ENCODE data around the gene NPTX2. TPM values are rescaled to one million over a fixed set of nuclear protein-coding genes. Genes with fewer than 3 reads are reported as not detected.

Gene NPTX2
- total and polyA plus RNA-seq, 10 of the 15 experiments (the other 5 are each of a cell fraction or from before 2014, with no cell fraction given), result 0.04 TPM; not detected in 9

DNA sequence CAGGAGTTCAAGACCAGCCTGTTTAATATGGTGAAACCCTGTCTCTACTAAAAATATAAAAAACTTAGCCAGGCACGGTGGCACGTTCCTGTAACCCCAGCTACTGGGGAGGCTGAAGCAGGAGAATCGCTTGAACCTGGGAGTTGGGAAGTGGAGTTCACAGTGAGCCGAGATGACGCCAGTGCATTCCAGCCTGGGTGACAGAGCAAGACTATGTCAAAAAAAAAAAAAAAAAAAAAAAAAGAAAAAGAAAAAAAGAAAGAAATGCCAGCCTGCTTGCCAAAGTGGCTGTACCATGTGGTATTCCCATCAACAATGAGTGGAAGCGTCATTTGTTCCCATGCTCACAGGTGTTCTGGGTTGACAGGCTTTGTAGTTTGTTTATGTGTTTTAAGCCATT, 43.3 kb upstream of the NPTX2 start:
- no peak overlapping the region for H3K4me3 ChIP-seq
- SMC1A ChIA-PET (ENCODE audit: uncharacterized antibody, unreplicated experiment), result no interaction called here
- RAD21 ChIA-PET (ENCODE audit: unreplicated experiment), result no interaction called here
- no peaks in the 10 kb centered on the region for H3K79me2 ChIP-seq (ENCODE audit: control insufficient read depth, insufficient read depth, low read length)
- H3K9me3 ChIP-seq (replicated peaks; ENCODE audit: control insufficient read depth, insufficient read depth, low read length), result no peaks in the 10 kb centered on the region; the same call in 2 of the 3 replicates
- H3K27me3 ChIP-seq (replicated peaks in 1 of 2; ENCODE audit: control insufficient read depth in 2 of 2, insufficient read depth in 2 of 2, low read length in 1 of 2), result no peaks in the 10 kb centered on the region
- CTCF ChIA-PET, result no interaction called here
- POLR2A ChIA-PET, result no interaction called here
- WGBS (ENCODE audit: insufficient coverage, insufficient replicate concordance, low lambda C conversion rate, missing lambda C conversion rate), result 66% methylated on average over 6 of the region's 6 CpGs
- DNase-seq (ENCODE audit: low read depth, low spot score) (no peak), ATAC-seq (no peak), FAIRE-seq (no peak)
- intact Hi-C loops (cut with micrococcal nuclease; ENCODE audit: unreplicated experiment) (no loop called here), in situ Hi-C loops (cut with MboI) (no loop called here)
- H4K20me1 ChIP-seq (ENCODE audit: control insufficient read depth, insufficient read depth), result no peaks in the 10 kb centered on the region
- no peaks in the 10 kb centered on the region for H3K4me1 ChIP-seq (ENCODE audit: control insufficient read depth, insufficient read depth, low read length)
- no peak overlapping the region for H3K4me2 ChIP-seq (ENCODE audit: control insufficient read depth, insufficient read depth)
- no peak overlapping the region for H2AFZ ChIP-seq (ENCODE audit: control insufficient read depth, low read depth, low read length)
- no peak overlapping the region for H3K9ac ChIP-seq (ENCODE audit: control insufficient read depth, insufficient read depth, low read length)
- no peaks in the 10 kb centered on the region for H3K36me3 ChIP-seq (ENCODE audit: control insufficient read depth in 2 of 2, insufficient read depth in 2 of 2, low read length in 1 of 2)
- no peak overlapping the region for H3K27ac ChIP-seq (ENCODE audit: control insufficient read depth, insufficient read depth)
- BruUV-seq (replicated peaks), result no TSS peak
- TF ChIP-seq TCF12 (IDR thresholded peaks at IDR 0.05; ENCODE audit: low read depth, low read length) (no peak), ETV6 (conservative IDR thresholded peaks at IDR 0.05 in 1 of 2, IDR thresholded peaks at IDR 0.05 in 1 of 2; ENCODE audit: borderline replicate concordance in 1 of 2, low read depth in 1 of 2) (no peak), PML (IDR thresholded peaks at IDR 0.05; ENCODE audit: low read length) (no peak), CREM (IDR thresholded peaks at IDR 0.05; ENCODE audit: low read depth) (no peak), FOXK2 (IDR thresholded peaks at IDR 0.05) (no peak), JUNB (IDR thresholded peaks at IDR 0.05) (no peak), CBFB (IDR thresholded peaks at IDR 0.05; ENCODE audit: low read depth) (no peak), STAT3 (IDR thresholded peaks at IDR 0.05; ENCODE audit: low read depth, low read length) (no peak), CHD4 (IDR thresholded peaks at IDR 0.05) (no peak), NFIC (IDR thresholded peaks at IDR 0.05; ENCODE audit: low read depth, low read length) (no peak), BMI1 (IDR thresholded peaks at IDR 0.05; ENCODE audit: borderline replicate concordance) (no peak), MYB (IDR thresholded peaks at IDR 0.05; ENCODE audit: borderline replicate concordance, low read depth, low read length) (no peak), GABPA (IDR thresholded peaks at IDR 0.05; ENCODE audit: low read depth) (no peak)
- TF ChIP-seq, protein P1, sequence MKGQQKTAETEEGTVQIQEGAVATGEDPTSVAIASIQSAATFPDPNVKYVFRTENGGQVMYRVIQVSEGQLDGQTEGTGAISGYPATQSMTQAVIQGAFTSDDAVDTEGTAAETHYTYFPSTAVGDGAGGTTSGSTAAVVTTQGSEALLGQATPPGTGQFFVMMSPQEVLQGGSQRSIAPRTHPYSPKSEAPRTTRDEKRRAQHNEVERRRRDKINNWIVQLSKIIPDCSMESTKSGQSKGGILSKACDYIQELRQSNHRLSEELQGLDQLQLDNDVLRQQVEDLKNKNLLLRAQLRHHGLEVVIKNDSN (IDR thresholded peaks at IDR 0.05; ENCODE audit: borderline replicate concordance, extremely low read length, insufficient read depth, low read depth, low read length), result no peak
- TF ChIP-seq, protein P2, sequence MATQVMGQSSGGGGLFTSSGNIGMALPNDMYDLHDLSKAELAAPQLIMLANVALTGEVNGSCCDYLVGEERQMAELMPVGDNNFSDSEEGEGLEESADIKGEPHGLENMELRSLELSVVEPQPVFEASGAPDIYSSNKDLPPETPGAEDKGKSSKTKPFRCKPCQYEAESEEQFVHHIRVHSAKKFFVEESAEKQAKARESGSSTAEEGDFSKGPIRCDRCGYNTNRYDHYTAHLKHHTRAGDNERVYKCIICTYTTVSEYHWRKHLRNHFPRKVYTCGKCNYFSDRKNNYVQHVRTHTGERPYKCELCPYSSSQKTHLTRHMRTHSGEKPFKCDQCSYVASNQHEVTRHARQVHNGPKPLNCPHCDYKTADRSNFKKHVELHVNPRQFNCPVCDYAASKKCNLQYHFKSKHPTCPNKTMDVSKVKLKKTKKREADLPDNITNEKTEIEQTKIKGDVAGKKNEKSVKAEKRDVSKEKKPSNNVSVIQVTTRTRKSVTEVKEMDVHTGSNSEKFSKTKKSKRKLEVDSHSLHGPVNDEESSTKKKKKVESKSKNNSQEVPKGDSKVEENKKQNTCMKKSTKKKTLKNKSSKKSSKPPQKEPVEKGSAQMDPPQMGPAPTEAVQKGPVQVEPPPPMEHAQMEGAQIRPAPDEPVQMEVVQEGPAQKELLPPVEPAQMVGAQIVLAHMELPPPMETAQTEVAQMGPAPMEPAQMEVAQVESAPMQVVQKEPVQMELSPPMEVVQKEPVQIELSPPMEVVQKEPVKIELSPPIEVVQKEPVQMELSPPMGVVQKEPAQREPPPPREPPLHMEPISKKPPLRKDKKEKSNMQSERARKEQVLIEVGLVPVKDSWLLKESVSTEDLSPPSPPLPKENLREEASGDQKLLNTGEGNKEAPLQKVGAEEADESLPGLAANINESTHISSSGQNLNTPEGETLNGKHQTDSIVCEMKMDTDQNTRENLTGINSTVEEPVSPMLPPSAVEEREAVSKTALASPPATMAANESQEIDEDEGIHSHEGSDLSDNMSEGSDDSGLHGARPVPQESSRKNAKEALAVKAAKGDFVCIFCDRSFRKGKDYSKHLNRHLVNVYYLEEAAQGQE (IDR thresholded peaks at IDR 0.05; ENCODE audit: low read depth, low read length), result no peak
- TF ChIP-seq, protein P3, sequence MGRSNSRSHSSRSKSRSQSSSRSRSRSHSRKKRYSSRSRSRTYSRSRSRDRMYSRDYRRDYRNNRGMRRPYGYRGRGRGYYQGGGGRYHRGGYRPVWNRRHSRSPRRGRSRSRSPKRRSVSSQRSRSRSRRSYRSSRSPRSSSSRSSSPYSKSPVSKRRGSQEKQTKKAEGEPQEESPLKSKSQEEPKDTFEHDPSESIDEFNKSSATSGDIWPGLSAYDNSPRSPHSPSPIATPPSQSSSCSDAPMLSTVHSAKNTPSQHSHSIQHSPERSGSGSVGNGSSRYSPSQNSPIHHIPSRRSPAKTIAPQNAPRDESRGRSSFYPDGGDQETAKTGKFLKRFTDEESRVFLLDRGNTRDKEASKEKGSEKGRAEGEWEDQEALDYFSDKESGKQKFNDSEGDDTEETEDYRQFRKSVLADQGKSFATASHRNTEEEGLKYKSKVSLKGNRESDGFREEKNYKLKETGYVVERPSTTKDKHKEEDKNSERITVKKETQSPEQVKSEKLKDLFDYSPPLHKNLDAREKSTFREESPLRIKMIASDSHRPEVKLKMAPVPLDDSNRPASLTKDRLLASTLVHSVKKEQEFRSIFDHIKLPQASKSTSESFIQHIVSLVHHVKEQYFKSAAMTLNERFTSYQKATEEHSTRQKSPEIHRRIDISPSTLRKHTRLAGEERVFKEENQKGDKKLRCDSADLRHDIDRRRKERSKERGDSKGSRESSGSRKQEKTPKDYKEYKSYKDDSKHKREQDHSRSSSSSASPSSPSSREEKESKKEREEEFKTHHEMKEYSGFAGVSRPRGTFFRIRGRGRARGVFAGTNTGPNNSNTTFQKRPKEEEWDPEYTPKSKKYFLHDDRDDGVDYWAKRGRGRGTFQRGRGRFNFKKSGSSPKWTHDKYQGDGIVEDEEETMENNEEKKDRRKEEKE (IDR thresholded peaks at IDR 0.05), result no peak
- TF ChIP-seq, protein P4, sequence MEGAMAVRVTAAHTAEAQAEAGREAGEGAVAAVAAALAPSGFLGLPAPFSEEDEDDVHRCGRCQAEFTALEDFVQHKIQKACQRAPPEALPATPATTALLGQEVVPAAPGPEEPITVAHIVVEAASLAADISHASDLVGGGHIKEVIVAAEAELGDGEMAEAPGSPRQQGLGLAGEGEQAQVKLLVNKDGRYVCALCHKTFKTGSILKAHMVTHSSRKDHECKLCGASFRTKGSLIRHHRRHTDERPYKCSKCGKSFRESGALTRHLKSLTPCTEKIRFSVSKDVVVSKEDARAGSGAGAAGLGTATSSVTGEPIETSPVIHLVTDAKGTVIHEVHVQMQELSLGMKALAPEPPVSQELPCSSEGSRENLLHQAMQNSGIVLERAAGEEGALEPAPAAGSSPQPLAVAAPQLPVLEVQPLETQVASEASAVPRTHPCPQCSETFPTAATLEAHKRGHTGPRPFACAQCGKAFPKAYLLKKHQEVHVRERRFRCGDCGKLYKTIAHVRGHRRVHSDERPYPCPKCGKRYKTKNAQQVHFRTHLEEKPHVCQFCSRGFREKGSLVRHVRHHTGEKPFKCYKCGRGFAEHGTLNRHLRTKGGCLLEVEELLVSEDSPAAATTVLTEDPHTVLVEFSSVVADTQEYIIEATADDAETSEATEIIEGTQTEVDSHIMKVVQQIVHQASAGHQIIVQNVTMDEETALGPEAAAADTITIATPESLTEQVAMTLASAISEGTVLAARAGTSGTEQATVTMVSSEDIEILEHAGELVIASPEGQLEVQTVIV (IDR thresholded peaks at IDR 0.05; ENCODE audit: borderline replicate concordance, partially characterized antibody), result no peak
